ENCODE measurements around the gene RGS6.

Gene RGS6

GRCh38 chr14:72237722-72238666 lies 305.8 kb downstream of the RGS6 start:
- in situ Hi-C loops (cut with MboI; ENCODE audit: low sequenced_read_pairs): no loop called here

DNA sequence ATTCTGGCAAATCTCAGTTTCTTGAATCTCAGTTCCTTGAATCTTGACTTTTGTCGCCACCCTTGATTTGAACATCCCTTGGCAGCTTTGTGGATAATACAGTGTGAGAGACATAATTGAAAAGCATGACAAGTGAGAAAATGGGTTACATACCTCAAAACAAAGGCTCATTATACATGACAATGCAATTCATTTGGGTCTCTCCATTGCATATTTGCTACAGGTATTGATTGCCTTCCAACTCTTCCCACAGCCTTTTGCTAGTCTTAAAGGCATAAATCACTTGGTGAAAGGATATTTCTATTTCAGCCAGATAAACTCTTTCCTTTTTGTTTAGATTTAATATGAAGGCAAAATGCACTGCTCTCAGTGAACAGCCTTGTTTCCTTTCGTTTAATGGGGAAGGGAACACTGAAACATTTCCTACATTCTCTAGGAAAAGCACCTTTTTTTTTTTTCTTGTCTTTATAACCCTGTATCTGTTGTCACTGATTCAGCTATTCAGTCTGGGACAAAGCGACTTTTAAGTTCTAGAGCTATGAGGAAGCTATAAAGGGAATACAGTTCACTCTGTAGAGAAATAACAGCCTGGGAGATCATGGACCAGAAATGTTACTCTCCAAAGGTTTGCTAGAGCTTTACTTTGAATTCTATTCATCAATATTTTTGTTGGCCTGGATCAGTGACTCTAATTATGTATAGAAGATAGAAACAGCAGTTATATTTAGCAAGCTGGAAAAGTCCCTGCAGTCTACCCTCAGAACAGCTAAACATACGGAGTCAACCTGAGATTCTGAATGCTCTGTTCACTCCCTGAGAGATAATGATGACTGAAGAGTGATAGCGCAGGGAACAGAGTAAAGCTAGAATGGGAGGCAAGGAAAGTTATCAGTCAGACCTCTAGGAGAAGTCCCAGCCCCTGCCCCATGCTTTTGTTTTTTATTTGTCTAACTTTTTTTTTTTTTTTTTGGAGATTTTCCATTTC lies 311.4 kb downstream of the RGS6 start:
- in situ Hi-C loops (cut with MboI; ENCODE audit: low sequenced_read_pairs): no loop called here

GRCh38 chr14:72247896-72248465 lies 315.8 kb downstream of the RGS6 start:
- in situ Hi-C loops (cut with MboI; ENCODE audit: low sequenced_read_pairs): no loop called here

GRCh38 chr14:72253503-72253902 lies 321.3 kb downstream of the RGS6 start:
- in situ Hi-C loops (cut with MboI; ENCODE audit: low sequenced_read_pairs): no loop called here

GRCh38 chr14:72254202-72254936 lies 322.1 kb downstream of the RGS6 start:
- in situ Hi-C loops (cut with MboI; ENCODE audit: low sequenced_read_pairs): no loop called here

GRCh38 chr14:72254937-72255472 lies 322.8 kb downstream of the RGS6 start:
- in situ Hi-C loops (cut with MboI; ENCODE audit: low sequenced_read_pairs): no loop called here

DNA sequence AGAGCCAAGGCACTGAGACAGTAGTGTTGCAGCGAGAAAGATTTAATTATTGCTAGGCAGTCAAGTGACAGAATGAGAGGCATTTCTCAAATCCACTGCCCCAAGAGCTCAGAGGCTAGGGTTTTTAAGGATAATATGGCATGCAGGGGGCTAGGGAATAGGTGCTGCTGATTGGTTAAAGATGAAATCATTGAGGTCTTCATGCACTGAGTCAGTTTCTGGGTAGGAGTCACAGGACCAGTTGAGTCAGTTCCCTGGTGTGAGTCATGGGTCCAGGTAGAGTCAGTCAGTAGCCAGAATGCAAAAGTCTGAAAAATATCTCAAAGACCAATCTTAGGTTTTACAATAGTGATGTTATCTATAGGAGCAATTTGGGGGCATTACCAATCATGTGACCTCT lies 323.8 kb downstream of the RGS6 start:
- in situ Hi-C loops (cut with MboI; ENCODE audit: low sequenced_read_pairs): no loop called here

DNA sequence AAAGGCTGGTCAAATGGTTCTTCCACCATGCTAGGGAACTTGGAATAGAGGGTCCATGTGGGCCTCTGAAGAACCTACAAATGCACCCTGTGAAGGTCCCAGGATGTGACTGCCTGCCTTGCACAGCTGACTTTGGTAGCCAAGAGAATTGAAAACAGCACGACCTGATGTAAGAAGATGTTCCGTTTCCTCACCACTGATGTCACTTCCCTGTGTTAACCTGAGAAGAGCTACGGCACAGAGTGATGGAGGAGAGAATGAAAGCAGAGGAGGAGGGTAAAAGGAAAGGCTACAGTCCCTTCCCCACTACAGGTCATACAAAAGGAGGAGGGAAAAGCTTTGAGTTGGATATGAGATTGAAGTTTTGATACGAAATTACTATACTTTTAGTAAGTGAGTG lies 328.8 kb downstream of the RGS6 start:
- in situ Hi-C loops (cut with MboI; ENCODE audit: low sequenced_read_pairs): no loop called here

DNA sequence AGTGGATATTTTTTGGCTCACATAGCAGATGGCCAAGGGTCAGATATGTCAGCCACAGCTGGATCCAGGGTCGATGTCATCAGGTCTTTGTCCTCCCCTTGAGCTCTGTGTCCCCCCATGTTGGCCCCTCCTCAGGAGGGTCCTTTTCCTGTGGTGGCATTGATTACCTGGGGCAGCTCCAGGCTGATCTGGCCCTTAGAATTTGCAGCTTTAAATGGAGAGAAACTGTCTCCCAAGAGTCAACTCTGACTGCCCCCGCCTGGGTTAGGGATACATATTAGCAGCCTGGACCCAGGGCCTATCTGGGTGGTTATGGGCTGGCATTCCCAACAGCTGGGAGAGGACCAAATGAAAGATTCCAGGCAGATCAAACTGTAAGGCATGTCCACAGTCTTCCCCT lies 330.5 kb downstream of the RGS6 start:
- in situ Hi-C loops (cut with MboI; ENCODE audit: low sequenced_read_pairs): no loop called here

GRCh38 chr14:72264716-72265115 lies 332.5 kb downstream of the RGS6 start:
- in situ Hi-C loops (cut with MboI; ENCODE audit: low sequenced_read_pairs): no loop called here

GRCh38 chr14:72270147-72270727 lies 338.0 kb downstream of the RGS6 start:
- in situ Hi-C loops (cut with MboI; ENCODE audit: low sequenced_read_pairs): no loop called here

- in situ Hi-C loops (cut with MboI; ENCODE audit: low sequenced_read_pairs): no loop called here
These were observed 338.5 kb downstream of the RGS6 start for GRCh38 chr14:72270749-72271148.

DNA sequence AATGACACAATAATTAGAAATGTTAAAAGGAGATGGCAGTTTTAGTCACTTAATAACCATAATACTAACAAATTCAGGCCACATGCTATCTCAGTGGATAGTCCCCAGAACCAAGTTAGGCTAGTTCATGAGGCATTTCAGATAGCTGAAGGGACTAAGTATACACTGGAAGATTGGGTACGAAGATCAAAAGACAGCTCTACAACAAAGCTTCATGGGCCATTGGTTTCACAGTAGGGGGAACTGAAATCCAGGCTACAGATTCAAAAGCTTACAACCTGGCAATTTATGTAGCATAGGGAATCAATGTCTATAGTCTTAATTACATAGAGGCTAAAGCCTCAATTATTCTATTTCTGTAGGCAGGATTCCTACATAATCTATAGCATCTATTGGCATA lies 343.0 kb downstream of the RGS6 start:
- in situ Hi-C loops (cut with MboI; ENCODE audit: low sequenced_read_pairs): no loop called here

GRCh38 chr14:72278316-72278715 lies 346.1 kb downstream of the RGS6 start:
- in situ Hi-C loops (cut with MboI; ENCODE audit: low sequenced_read_pairs): no loop called here

- in situ Hi-C loops (cut with MboI; ENCODE audit: low sequenced_read_pairs): no loop called here
These were observed 351.9 kb downstream of the RGS6 start for GRCh38 chr14:72284176-72284575.

DNA sequence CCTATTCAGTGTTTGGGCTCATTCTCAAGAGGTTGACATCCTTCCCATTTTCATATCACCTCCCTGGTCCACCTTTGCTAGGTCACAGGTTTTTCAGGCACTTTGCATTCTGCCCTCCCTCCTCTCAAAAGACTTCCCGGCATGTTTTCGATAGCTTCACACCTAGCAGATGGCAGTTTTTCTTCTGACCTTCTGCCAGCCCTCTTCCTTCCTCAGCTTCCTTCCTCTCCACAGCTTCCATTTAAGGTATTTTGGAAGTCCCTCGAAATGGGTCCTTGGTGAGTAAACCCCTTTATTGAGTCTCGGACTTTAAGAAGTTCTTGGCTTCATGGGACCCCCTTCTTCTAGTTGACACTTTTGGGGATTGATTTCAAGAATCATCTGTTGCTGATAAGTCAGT lies 358.0 kb downstream of the RGS6 start:
- in situ Hi-C loops (cut with MboI; ENCODE audit: low sequenced_read_pairs): no loop called here

DNA sequence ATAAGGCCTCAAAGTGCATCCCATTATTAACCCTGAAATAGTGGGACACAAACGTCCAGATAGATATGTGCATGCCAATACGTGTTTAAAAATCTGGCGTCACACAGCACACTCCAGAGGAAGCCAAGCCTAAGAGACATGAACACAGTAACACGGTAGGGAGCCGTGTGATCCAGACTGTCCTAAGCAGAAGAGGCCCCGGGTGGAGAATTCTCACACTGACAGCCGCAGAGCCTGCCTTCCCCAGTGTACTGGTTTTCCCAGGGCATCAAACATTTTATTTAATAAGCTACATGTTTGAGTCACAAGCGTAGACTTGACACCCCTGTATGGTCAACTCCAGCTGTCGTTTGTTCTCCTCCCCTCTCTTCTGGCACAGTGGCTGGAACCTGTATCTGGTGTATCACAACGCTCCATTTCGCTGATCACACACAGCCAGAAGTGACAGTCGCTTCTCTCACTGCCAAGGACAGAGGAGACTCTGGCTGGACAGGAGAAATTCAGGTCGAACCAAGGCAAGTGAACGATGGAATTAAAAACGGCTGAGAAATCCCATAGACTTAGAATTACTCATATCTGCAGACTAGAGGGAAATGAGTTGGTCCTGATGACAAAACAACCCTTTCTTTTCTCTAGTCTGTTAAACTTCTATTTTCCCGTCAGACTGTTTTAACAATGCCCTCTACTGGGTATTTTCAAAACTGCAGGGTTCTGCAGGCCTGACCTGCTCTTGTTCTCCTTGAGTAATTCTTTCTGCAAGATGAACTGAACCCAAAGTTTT lies 359.9 kb downstream of the RGS6 start:
- in situ Hi-C loops (cut with MboI; ENCODE audit: low sequenced_read_pairs): no loop called here

DNA sequence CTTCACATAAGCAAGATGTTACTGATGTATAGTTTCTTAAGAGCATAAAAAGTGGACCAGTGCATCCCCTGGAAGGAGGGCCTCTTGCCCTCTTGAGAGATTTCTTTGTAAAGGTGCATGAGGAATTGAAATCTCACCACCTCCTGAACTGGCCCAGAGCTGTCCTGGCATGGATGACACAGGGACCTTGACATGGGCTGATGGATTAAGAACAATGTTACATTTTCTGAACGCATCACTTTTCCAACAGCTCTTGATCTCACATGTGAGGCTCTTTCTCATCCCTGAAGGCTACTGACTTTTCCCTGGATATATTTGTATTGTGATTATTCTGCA lies 360.4 kb downstream of the RGS6 start:
- in situ Hi-C loops (cut with MboI; ENCODE audit: low sequenced_read_pairs): no loop called here

- in situ Hi-C loops (cut with MboI; ENCODE audit: low sequenced_read_pairs): no loop called here
These were observed 369.1 kb downstream of the RGS6 start for GRCh38 chr14:72301352-72301751.

Data from HL-60/S4 (cell line).